HepG2 (cell line): ENCODE data around the gene HSD11B2. TPM values are rescaled to one million over a fixed set of nuclear protein-coding genes. Genes with fewer than 3 reads are reported as not detected.

Experiments
- AHR ChIP-seq: IDR thresholded peaks from 2 replicates; pipeline ENCODE4 v1.6.1; 2018; ENCODE audit warnings: missing genetic modification reagents, missing compliant biosample characterization
- CHD2 ChIP-seq: IDR thresholded peaks from 2 replicates; pipeline ENCODE4 v1.6.1; 2011; ENCODE audit warnings: low read depth, low read length, improper control_type of control experiment
- CTCF ChIP-seq: sonication (generic); formaldehyde crosslinking; IDR thresholded peaks from 2 replicates; pipeline ENCODE4 v1.5.0; 2020; ENCODE audit warnings: mild to moderate bottlenecking, missing genetic modification reagents, moderate library complexity
- FOXK2 ChIP-seq: fragments of 450-650 bp; IDR thresholded peaks from 2 replicates; pipeline ENCODE4 v1.6.1; 2016
- KDM5B ChIP-seq: sonication (generic); formaldehyde crosslinking; IDR thresholded peaks from 2 replicates; pipeline ENCODE4 v1.4.0; 2020; ENCODE audit warnings: missing genetic modification reagents, mild to moderate bottlenecking, borderline replicate concordance
- KLF11 ChIP-seq: IDR thresholded peaks from 2 replicates; pipeline ENCODE4 v1.6.1; 2016; ENCODE audit warnings: missing compliant biosample characterization
- NFYB ChIP-seq: sonication (generic); formaldehyde crosslinking; IDR thresholded peaks from 2 replicates; pipeline ENCODE4 v1.4.0; 2020; ENCODE audit warnings: missing genetic modification reagents
- PAX8 ChIP-seq: sonication (generic); formaldehyde crosslinking; IDR thresholded peaks from 2 replicates; pipeline ENCODE4 v1.8.0; 2022; ENCODE audit warnings: mild to moderate bottlenecking, missing genetic modification reagents, borderline replicate concordance
- PBX2 ChIP-seq: IDR thresholded peaks from 2 replicates; pipeline ENCODE4 v1.6.1; 2016; ENCODE audit warnings: control low read depth
- POLR2A ChIP-seq, 2 experiments: IDR thresholded peaks; 2 replicates each; pipeline ENCODE4 v1.6.1; 2011; ENCODE audit warnings: low read depth in 2 of 2, low read length in 2 of 2, mild to moderate bottlenecking in 1 of 2, moderate library complexity in 1 of 2; ENCODE audit not compliant: insufficient read depth in 1 of 2
- RNF2 ChIP-seq: fragments of 450-650 bp; conservative IDR thresholded peaks from 2 replicates; pipeline ENCODE4 v1.6.1; 2016; ENCODE audit warnings: low read depth
- RXRA ChIP-seq: sonication (generic); formaldehyde crosslinking; IDR thresholded peaks from 2 replicates; pipeline ENCODE4 v1.5.1; 2020; ENCODE audit warnings: missing genetic modification reagents
- SNAPC5 ChIP-seq: sonication (generic); formaldehyde crosslinking; IDR thresholded peaks from 2 replicates; pipeline ENCODE4 v1.8.1; 2023; ENCODE audit warnings: mild to moderate bottlenecking, missing genetic modification reagents, borderline replicate concordance
- SP2 ChIP-seq: sonication (generic); formaldehyde crosslinking; IDR thresholded peaks from 2 replicates; pipeline ENCODE4 v1.5.1; 2020; ENCODE audit warnings: mild to moderate bottlenecking, missing genetic modification reagents
- ZNF235 ChIP-seq: sonication (generic); formaldehyde crosslinking; IDR thresholded peaks from 2 replicates; pipeline ENCODE4 v1.8.1; 2023; ENCODE audit warnings: mild to moderate bottlenecking, missing genetic modification reagents, borderline replicate concordance
- ZNF337 ChIP-seq: sonication (generic); formaldehyde crosslinking; IDR thresholded peaks from 2 replicates; pipeline ENCODE4 v1.5.1; 2020; ENCODE audit warnings: missing genetic modification reagents, low read depth, mild to moderate bottlenecking, borderline replicate concordance
- ZNF44 ChIP-seq: sonication (generic); formaldehyde crosslinking; IDR thresholded peaks from 2 replicates; pipeline ENCODE4 v1.5.1; 2020; ENCODE audit warnings: mild to moderate bottlenecking, missing genetic modification reagents
- ZNF441 ChIP-seq: sonication (generic); formaldehyde crosslinking; IDR thresholded peaks from 2 replicates; pipeline ENCODE4 v1.7.0; 2021; ENCODE audit warnings: missing genetic modification reagents, borderline replicate concordance
- ZNF646 ChIP-seq: sonication (generic); formaldehyde crosslinking; IDR thresholded peaks from 2 replicates; pipeline ENCODE4 v1.9.0; 2021; ENCODE audit warnings: mild to moderate bottlenecking, missing genetic modification reagents
- ZNF792 ChIP-seq: IDR thresholded peaks from 2 replicates; pipeline ENCODE4 v1.6.1; 2016
- polyA plus RNA-seq, 8 experiments: library from polyadenylated mRNA; depleted of rRNA in 3 of 8; stranded (reverse) in 7 of 8; unstranded in 1 of 8; fragments of >200 nt; fragmentation: Illumina TruSeq in 4 of 8; extraction: Trizol in 4 of 8; gene quantifications; 2 replicates each; pipeline versions ENCODE4 v1.2.1 to v1.2.3, GENCODE V29; 2011 to 2016; ENCODE audit warnings: low read depth in 4 of 8, missing spikeins in 1 of 8, mixed read lengths in 1 of 8; ENCODE audit not compliant: insufficient read depth in 1 of 8
- total RNA-seq, 5 experiments: library from RNA; depleted of rRNA; stranded (reverse); fragments of >200 nt; fragmentation: Illumina TruSeq; extraction: Trizol; gene quantifications; 2 replicates each; pipeline ENCODE4 v1.2.3, GENCODE V29; 2016; ENCODE audit warnings: low read depth in 1 of 5

HSD11B2 gene
- total and polyA plus RNA-seq, 2 of the 13 experiments (the other 11 are each of a cell fraction or from before 2014, with no cell fraction given), result 8.9 to 13.6 TPM

- no peak for TF ChIP-seq ZNF646 (CRISPR knock-in tag)
- TF ChIP-seq RNF2, result 0 out of 2 replicates have a peak, but pooled peaks have one; percentile 41
- TF ChIP-seq FOXK2, result peak; percentile 57; the same call in 1 of the 2 replicates
- peak; percentile 93 for TF ChIP-seq ZNF235 (CRISPR knock-in tag)
- peak; percentile 80; the same call in 1 of the 2 replicates for TF ChIP-seq KLF11 (CRISPR knock-in tag)
- TF ChIP-seq CHD2, result no peak
- no peak for TF ChIP-seq SNAPC5 (CRISPR knock-in tag)
- TF ChIP-seq ZNF792 (CRISPR knock-in tag), result peak; percentile 98
- TF ChIP-seq AHR (CRISPR knock-in tag), result 0 out of 2 replicates have a peak, but pooled peaks have one; percentile 30
- TF ChIP-seq ZNF441 (CRISPR knock-in tag), result 0 out of 2 replicates have a peak, but pooled peaks have one; percentile 14
- peak; percentile 80 for TF ChIP-seq RXRA (CRISPR knock-in tag)
- peak; percentile 62; the same call in 1 of the 2 replicates for TF ChIP-seq SP2 (CRISPR knock-in tag)
- TF ChIP-seq PAX8 (CRISPR knock-in tag), result 0 out of 2 replicates have a peak, but pooled peaks have one; percentile 30
- TF ChIP-seq POLR2A (IDR thresholded peaks at IDR 0.05; ENCODE audit: insufficient read depth in 1 of 2, low read depth in 2 of 2, low read length in 2 of 2), result peak; percentile 76 to 80
- TF ChIP-seq ZNF337 (CRISPR knock-in tag), result peak; percentile 90
- TF ChIP-seq NFYB (CRISPR knock-in tag), result peak; percentile 38
- peak; percentile 97 for TF ChIP-seq CTCF (CRISPR knock-in tag)
- TF ChIP-seq PBX2 (CRISPR knock-in tag), result peak; percentile 53; the same call in 1 of the 2 replicates
- peak; percentile 63 for TF ChIP-seq KDM5B (CRISPR knock-in tag)
- peak; percentile 96; the same call in 1 of the 2 replicates for TF ChIP-seq ZNF44 (CRISPR knock-in tag)
Observed at GRCh38 chr16:67480833-67481560, 50.1 kb downstream of the HSD11B2 start, which contains the start of gene ATP6V0D1 (continued).
